GM18867 (cell line): ENCODE results near the gene RNFT2.
A peak's percentile ranks its signal among the peaks of the same experiment; 100 is the strongest.
"Not testable (repeated sequence)": the region's sequence is repeated elsewhere in the genome, so short reads cannot be mapped to it uniquely, and the experiment has no call there.

Experiments used
- ATAC-seq: cut with Tn5 transposase; IDR thresholded peaks from one replicate; pipeline ENCODE4 v1.9.1; 2021; ENCODE audit warnings: mild to moderate bottlenecking, moderate library complexity; ENCODE audit not compliant: unreplicated experiment

RNFT2 gene

DNA sequence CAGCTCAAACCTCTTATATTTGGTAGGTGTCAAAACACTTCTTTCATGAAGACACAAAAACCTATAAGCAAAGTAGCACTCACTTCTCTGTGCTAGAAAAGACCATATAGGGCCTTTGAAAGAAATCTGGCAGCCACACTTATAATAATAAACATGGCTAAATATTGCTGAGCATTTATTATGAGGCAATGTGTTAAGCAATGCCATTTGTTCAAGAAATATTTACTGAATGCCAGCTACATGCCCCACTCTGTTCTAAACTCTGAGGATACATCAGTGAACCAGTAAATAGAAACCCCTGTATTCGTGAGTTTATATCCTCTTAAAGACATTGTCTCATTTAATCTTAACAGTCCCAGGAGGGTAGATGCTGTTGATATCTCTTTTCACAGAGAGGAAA is 52.0 kb downstream of the RNFT2 start:
- ATAC-seq, result no peak

DNA sequence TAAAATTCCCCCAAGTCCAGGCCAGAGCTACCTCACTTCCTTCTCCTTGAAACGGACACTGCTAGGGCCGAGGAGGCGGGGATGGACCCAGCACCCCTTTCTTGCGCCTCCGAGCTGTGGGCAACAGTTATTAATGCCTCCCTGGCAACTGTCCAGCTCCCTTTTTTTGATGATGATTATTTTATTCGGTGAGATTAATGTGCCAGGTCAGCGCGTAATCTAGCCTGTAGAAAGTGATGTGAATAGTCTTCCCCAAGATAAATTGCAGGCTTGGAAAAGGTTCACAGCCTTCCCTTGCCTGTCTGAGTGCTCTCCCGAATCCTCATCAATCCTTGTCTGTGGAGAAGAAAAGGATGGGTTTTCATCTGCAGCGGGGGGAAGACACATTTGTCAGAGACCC is 54.3 kb downstream of the RNFT2 start:
- no peak for ATAC-seq

DNA sequence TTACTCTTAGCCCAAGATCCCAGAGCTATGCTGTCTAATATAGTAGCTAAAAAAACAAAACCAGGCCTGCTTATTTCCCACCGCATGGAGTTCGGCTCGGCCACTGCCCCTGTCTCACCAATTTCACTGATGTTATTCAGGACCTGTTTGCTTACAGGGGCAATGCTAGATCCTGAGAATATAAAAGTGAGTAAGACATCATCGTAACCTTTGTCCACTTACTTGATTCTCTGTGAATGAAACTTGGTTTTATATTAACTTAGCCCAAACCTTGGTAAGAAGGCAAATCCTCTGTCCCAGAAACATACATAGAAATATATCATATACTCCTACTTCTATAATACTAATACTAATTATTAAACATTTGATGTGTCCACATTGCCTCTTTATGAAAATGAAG is 56.6 kb downstream of the RNFT2 start:
- ATAC-seq, result no peak

DNA sequence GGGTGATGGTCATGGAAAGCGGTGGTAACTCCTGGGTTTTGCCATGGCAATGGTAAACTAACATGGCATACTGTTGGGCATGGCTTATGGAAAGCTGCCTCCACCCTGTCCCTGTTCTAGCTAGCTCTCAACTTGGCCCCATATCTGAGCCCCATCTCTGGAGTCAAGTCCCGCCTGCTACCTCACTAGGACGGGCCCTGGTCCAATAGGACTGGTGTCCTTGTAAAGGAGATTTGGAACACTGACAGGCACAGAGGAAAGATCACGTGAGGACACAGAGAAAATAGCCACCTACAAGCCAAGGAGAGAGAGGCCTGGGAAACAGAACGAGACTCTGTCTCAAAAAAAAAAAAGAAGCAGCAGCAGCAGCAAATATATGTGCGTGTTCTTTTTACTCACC is 59.8 kb downstream of the RNFT2 start:
- ATAC-seq, result no peak

DNA sequence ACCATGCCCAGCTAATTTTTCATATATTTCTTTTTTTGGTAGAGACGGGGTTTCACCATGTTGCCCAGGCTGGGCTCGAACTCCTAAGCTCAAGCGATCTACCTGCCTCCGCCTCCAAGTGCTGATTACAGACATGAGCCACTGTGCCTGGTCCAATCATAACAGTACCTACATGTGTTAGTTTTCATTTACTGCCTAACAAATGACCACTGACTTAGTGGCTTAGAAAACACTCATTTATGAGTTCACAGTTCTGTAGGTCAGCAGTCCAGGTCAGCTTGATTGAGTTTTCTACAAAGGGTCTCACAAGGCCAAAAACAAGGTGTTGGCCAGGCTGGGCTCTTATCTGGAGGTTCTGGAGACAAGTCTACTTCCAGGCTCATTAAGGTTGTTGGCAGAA is 60.6 kb downstream of the RNFT2 start:
- ATAC-seq, result no peak

DNA sequence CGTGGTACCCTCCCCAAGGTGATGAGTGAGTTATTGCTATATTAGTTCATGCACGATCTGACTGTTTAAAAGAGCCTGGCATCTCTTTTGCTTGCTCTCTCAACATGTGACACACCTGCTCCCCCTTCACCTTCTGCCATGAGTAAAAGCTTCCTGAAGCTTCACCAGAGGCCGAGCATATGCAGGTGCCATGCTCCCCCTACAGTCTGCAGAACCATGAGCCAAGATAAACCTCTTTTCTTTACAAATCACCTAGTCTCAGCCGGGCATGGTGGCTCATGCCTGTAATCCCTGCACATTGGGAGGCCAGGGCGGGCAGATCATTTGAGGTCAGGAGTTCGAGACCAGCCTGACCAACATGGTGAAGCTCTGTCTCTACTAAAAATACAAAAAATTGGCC is 61.8 kb downstream of the RNFT2 start:
- no peak for ATAC-seq

DNA sequence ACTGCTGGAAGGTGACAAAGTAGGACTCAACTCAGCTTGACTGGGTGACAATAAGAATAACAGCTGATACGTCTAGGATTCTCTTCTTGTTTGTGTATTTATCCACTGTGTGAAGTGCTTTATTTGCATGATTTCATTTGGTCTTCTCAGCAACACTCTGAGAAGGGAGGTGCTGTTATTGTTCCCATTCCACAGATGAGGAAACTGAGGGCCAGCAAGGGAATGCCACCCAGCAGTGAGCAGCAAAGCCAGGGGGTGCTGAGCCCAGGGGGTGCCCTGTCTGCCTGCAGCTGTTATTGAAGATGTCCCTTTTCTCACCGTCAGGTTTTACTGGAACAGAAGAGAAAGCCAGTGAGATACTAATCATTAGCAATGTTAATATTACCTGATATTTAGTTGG is 62.8 kb downstream of the RNFT2 start:
- no peak for ATAC-seq

DNA sequence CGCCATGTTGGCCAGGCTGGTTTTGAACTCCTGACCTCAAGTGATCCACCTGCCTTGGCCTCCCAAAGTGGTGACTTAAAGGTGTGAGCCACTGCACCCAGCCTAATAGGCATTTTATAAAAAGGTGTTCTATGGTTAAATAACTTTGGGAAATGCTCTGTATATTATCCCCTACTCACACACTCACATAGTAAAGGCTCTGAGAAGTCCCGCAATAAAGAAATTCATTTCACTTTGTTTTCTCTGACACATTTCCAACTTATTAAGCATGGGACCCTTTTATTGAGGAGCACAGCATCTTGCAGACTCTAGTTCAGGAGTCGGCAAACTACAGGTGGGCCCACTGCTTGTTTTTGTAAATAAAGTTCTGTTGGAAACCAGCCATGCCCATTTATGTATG is 63.9 kb downstream of the RNFT2 start:
- no peak for ATAC-seq

DNA sequence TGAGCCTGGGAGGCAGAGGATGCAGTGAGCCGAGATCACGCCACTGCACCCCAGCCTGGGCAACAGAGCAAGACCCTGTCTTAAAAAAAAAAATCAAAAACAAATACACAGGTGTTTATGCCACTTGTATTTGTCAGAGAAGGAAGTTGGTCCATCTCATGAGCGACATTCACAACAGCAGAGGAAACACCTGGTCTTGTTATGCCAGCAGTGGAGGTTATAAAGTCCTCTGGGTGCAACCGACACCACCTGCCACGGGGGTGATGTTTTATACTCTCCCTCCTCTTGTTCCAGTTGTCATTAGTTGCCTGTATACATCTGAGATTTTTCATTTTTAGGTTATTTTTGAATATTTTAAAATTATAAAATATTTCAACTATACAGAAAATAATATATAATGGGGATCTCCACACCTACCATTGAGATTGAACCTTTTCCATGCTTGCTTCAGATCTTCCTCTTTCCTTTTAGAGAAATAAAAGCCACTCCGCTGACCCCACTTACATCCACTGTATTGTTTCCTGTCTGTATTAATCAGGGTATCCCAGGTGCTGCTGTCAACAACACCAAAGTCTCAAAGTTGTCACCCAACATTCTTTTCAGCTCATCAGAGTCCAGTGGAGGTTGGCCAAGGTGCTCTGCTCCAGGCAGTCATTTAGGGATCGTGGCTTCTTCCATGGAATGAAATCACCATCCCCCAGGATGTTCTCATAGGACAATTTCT is 65.1 kb downstream of the RNFT2 start:
- peak; percentile 54 for ATAC-seq

DNA sequence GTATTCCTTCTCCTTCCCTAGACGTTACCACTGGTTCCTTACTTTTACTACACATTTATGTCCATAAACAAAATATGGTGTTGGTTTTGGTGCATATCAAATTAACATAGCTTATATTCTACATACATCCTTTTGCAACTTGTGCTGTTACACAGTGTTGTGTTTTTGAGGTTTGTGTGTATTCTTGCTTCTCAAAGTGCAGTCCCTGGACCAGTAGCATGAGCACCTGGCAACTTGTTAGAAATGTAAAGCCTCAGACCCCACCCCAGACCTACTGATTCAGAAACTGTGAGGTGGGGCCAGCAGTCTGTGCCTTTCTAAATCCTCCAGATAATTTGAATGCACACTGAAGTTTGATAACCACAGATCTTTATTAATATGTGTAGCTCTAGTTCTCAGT is 65.9 kb downstream of the RNFT2 start:
- no peak for ATAC-seq

DNA sequence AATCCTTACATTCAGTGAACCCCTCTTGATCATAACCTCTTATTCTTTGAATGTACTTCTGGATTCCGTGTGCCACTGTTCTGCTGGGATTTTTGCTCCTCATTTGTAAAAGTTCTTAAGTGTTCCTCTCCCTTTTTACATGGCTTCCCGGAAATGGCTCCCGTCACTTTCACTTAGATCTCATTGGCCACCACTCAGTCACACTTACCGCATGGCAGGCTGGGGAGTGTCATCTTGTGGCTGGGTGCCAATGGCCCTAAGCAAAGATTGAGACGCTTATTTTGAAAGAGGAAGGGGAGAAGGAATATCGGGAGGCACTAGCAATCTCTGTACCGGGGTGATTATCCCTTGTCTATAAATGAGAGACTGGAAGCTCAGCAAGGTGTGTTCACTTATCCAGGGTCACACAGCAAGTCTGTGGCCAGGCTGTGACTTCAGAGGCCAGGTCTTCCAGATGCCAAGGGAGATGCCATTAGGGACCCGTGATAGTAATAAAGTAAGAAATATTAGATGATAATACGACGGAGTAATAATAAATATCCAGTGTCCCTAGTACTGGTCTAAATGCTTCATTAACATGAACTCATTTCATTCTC is 68.8 kb downstream of the RNFT2 start:
- no peak for ATAC-seq

DNA sequence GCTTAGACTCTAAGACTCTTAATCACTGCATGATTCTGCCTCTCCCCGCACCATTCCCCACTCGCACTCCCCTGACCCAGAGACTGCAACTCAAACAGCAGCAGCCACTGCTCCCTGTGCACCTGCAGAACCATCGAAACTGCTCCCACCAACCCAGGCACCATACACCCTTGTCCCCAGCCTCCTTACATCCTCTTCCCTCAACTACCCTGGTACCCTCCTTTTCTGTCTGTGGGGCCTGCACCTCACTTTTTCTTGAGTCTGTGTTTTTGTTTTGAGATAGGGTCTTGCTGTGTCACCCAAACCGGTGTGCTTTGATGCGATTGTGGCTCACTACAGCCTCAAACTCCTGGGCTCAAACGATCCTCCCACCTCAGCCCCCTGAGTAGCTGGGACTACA is 69.4 kb downstream of the RNFT2 start:
- ATAC-seq, result no peak

DNA sequence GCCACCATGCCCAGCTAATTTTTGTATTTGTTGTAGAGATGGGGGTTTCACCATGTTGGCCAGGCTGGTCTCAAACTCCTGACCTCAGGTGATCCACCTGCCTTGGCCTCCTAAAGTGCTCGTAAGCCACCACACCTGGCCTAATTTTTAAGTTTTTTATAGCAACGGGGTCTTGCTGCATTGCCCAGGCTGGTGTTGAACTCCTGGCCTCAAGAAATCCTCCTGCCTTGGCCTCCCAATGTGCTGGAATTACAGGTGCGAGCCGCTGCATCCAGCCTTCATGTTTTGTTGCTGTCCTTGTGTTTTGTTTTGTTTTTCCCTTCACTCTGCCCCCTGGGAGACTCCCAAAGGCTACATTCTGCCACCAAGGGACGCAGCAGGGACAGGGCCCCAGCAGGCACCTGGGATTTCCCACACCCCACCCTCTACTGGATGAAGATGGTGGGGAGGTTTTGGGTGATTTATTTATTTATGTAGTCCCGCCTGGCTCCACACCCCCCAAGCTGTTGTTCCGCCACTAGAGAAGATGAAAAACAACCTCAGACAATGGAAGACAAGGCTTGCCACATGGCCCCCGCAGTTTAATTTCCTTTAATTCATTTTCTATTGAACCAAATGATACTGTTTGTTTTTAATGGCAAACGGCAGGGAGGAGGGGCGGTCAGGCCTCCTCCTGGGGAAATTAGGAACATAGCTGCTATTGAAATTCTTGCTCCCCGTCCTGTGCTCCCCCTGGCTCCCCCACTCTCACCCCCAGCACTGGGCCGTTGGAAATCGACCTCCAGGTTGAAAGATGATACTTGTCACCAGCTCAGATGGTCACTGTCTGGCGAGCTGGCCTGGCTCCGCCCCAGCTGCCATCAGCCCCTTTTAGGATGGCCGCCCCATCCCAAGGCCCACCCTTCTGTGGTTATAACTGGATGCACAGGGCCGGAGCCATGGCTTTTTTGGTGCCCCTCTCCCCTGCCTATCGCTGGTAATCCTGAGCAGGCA is 70.3 kb downstream of the RNFT2 start:
- ATAC-seq, result no peak

DNA sequence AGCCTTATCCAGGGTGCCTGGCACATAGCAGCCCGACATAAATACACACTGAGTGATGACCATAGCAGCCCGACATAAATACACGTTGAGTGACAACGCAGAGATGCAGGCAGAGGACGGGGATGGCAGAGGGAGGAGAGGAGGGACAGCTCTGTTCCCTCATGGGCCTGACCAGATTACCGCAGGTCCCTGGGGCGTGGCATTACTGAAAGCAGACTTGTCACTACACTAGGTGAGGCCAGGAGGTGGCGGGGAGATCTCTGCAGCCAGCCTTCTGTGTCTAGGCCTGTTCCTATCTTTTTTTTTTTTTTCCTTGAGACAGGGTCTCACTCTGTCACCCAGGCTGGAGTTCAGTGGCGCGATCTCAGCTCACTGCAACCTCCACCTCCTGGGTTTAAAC is 74.1 kb downstream of the RNFT2 start:
- no peak for ATAC-seq

DNA sequence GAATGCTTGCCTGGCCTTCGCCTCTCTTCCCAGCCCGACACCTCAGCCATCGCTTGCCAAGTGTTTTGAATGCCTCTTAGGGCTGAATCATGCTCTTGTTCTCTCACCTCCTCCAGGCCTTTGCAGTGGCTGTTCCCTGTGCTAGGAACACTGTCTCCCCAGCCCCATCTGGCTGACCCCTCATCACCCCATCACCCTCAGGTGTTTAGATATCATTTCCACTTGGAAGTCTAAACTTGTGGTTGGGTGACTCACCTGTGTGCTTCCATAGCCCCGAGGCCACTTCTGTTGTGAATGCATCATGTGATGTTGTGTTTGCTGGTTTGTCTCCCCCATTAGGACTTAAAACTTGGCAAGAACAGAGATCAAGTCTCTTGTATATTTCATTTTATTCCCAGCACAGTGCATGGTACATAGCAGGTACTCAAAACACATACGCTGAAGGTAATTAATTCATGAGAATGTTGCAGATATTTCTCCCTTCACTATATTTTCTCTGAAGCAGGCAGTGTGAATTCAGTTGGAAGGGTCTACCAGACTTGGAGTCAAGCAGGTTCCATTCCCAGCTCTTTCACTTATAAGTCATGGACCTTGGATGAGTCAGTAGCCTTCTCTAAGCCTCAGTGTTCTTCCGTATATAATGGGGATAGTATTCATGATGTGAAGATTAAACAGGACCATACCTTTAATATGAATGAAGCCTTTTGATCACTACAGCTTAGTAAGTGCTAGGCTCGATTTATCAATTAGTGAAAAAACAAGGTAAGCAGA is 75.3 kb downstream of the RNFT2 start:
- ATAC-seq, result no peak

DNA sequence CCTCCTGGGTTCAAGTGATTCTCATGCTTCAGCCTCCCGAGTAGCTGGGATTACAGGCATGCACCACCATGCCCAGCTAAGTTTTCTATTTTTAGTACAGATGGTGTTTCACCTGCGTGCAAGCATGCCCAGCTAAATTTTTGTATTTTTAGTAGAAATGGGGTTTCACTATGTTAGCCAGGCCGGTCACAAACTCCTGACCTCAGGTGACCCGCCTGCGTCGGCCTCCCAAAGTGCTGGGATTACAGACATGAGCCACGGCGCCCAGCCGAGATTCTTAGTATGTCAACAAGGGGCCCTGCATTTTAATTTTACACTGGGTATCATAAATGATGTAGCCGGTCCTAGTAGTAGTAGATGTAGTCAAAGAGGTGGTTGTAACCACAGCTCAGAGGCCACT is 76.7 kb downstream of the RNFT2 start:
- ATAC-seq, result not testable (repeated sequence)

DNA sequence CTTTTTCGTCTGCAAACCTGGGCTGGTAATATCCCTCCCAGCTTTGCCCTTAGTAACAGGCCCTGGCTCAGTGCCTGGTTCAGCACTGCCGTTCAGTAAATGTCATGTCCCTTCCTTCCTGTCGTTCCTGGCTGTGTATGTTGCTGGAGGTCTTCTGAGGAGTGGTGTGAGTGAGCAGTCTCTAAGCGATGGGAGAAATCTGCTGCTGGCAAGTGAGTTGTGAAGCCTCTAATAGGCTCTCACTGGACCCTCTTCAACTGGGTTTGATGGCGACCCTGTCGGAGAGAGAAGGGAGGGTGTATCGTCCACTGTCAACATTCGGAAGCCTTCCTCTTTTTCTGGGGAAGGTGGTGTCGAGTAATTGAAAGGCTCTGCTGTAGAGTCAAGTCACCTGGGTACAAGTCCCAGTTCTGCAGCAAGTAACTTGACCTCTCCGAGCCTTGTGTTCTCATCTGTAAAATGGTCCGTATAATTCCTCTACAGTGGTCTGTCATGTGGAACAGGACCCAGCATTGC is 80.3 kb downstream of the RNFT2 start:
- ATAC-seq, result no peak

DNA sequence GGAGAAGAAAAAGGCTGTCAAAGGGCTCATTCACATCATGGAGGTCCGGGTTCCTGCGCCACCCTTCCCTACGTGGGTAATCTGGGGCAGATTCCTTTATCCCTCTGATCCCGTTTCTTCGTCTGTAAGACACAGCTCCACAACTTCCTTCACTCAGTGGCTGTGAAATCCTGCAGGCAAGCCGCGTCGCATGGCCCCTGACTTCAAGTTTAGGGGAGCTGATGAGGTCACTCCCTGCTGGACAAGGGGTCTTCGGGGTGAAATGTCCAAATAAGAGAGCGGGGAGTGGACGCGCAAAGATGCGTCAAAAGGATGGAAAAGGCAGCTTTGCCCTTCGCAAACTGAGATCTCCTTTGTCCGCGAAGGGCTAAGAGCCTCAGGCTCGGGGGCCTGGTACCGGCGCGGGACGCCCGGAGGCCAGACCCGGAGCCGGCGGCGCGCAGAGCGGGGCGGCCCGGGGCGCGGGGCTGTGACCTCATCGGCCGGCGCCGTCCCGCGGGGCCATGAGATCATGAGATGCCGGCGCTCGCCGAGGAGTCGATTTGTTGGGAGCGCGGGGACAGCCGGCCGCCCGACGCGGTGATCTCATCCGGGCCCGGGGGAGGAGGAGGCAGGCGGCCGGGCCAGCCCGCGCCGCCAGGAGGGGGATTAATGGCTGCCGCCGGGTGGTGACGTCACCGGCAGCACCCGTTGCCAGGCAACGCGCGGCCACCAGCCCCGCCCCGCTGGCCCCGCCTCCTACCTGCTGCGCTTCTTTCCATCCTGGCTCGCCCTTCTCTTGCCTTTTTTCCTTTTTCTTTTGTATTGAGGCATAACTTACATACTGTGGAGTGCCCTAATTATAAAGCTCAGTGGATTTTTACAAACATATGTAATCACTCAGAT is 81.1 kb downstream of the RNFT2 start:
- ATAC-seq, result peak; percentile 86

DNA sequence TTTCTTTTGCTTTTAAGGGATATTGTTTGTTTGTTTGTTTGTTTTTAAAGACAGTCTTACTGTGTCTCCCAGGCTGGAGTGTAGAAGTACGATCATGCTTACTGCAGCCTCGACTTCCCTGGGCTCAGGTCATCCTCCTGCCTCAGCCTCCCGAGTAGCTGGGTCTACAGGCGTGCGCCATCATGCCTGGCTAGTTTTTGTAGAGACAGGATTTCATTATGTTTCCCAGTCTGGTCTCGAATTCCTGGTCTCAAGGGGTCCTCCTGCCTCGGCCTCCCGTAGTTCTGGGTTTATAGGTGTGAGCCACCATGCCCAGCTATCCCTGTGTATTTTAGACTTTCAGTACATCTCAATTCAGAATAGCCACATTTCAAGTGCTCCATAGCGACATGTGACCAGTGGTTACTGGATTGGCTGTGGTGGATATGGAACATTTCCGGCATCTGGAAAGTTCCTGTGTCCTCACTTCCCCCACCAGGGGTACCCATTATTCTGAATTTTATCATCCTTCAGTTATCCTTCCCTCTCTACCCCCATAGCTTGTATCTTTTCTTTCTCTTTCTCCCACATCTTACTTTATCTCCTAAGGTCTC is 82.0 kb downstream of the RNFT2 start:
- ATAC-seq, result no peak
